Hindlimb muscle (tissue), 1 donor: ENCODE data around the gene CMTM4. TPM values are rescaled to one million over a fixed set of nuclear protein-coding genes. Genes with fewer than 3 reads are reported as not detected.
"Not testable (repeated sequence)": the region's sequence is repeated elsewhere in the genome, so short reads cannot be mapped to it uniquely, and the experiment has no call there.

Experiments used
- DNase-seq: peaks from one replicate; pipeline ENCODE4 v3.0.0-alpha.2; 2013
- polyA plus RNA-seq: library from polyadenylated mRNA; unstranded; fragments of 120-200 nt; gene quantifications from one replicate; pipeline ENCODE4 v1.2.1, GENCODE V29; 2013; ENCODE audit not compliant: insufficient read length

The CMTM4 gene
- polyA plus RNA-seq, 1 donor: 8.0 TPM

DNA sequence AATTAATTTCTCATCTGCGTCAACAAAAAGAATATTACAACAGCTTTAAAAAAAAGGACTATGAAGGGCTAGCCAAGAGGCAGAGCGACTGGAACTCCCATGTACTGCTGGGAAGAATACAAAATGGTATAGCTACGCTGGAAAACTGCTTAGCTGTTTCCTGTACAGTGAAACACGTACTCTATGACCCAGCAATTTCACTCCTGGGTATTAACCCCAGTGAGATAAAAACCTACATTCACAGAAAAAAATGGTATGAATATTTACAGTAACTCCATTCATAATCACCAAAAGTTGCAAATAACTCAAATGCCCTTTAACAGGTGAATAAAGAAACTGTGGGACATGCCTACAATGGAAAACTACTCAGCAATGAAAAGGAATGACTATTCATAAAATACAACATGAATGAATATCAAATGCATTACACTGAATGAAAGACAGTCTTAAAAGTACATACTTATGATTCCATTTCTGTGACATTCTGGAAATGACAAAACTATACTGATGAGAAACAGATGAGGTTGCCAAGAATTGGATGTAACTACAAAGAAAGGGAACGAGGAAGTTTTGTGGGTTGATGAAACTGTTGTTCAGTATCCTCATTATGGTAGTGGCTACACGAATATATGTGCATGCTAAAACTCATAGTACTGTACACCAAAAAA lies 27.6 kb downstream of the CMTM4 start:
- no peak for DNase-seq

GRCh38 chr16:66667944-66668343 lies 28.6 kb downstream of the CMTM4 start:
- DNase-seq: no peak

GRCh38 chr16:66662445-66663194 lies 33.9 kb downstream of the CMTM4 start:
- peak; percentile 17 for DNase-seq

- not testable (repeated sequence) for DNase-seq
These were observed 34.7 kb downstream of the CMTM4 start for GRCh38 chr16:66661671-66662346.

GRCh38 chr16:66661210-66661560 lies 35.4 kb downstream of the CMTM4 start:
- DNase-seq: no peak

DNA sequence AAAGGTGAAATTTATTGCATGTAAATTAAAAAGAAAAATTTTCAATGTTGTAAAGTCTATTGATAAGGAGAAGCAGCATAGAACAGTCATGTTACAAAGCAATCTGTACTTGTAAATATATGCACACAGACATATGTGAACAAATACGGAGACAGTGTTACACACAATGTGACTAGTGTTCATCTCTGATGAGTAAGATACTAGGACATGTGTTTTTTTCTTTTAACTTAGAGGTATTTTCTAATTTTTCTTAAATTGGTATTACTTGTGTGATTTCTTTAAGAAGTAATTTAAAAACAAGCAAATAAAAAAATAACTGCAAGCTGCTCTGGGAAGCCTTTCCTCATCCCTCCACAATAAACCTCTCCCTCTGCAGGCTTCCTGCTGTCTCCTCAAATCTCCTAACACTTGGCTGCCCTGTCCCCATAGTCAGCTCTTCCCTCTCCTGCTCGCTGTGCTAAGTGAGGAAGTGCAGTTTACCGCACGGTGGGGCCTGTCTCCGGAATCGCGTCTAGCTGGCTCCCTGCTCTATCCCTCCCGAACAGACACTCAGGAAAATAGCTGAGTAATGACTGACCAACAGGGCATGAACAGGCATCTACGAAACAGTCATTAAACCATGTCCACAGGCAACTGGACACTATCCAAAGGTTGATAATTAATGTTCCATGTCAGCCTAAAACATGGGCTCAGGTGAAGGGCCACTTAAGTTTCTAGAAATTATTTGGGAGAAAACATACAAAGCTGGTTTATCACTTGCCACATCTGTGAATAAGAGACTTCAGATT lies 35.9 kb downstream of the CMTM4 start:
- DNase-seq: peak; percentile 80

DNA sequence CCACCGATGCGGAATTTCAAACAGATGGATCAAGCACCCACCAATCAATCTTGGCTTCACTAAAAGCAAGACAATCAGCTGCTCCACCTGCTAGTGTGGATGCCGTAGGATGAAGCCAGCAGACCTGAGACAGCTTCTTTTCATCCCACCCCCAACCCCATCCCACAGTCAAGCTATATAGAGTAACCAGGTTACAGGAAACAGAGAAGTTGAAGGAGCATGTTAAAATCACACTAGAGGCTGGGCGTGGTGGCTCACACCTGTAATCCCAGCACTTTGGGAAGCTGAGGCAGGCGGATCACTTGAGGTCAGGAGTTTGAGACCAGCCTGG lies 37.7 kb downstream of the CMTM4 start:
- DNase-seq: no peak

DNA sequence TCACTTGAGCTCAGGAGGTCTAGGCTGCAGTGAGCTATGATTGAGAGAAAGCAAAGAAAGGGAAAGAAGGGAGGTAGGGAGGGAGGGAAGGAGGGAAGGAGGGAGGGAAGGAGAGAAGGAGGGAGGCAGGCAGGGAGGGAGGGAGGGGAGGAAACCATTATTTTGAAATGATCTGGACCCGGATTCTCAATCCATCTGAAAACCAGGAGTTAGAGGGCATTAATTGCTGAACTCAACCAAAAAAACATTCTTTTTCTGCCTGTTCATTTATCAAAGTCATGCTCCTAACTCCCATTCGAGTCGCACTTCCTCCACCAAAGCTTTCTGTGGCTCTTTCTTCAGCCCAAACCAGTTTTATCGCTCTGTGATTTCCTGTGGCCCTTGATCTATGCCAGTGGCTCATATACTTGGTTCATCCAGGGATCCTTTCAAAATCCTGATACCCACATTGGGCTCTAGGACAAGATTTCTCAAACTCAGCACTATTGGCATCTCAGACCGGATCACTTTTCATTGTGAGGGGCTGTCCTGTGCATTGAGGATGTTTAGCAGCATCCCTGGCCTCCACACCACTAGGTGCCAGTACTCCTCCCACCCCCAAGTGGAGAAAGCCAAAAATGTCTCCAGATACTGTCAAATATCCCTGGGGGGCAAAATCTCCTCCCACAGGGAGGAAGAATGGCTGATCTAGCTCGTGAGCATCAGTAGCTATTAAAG lies 38.2 kb downstream of the CMTM4 start:
- DNase-seq: no peak

DNA sequence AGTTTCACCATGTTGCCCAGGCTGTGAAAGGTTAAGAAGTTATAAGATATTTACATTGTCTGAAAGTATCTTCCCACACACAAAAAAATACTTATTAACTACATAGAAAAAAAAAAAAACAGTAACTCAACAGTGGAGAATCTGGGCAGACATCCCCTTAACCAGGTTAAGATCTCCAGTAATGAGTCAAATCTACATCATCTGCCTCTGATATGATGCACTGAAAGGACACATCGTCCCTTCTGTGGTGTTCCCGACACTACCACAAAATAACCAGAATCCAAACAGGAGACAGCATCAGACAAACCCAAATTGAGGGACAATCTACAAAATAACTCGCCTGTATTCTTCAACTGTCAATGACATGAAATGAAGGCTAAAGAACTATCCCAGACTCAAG lies 40.0 kb downstream of the CMTM4 start:
- no peak for DNase-seq

DNA sequence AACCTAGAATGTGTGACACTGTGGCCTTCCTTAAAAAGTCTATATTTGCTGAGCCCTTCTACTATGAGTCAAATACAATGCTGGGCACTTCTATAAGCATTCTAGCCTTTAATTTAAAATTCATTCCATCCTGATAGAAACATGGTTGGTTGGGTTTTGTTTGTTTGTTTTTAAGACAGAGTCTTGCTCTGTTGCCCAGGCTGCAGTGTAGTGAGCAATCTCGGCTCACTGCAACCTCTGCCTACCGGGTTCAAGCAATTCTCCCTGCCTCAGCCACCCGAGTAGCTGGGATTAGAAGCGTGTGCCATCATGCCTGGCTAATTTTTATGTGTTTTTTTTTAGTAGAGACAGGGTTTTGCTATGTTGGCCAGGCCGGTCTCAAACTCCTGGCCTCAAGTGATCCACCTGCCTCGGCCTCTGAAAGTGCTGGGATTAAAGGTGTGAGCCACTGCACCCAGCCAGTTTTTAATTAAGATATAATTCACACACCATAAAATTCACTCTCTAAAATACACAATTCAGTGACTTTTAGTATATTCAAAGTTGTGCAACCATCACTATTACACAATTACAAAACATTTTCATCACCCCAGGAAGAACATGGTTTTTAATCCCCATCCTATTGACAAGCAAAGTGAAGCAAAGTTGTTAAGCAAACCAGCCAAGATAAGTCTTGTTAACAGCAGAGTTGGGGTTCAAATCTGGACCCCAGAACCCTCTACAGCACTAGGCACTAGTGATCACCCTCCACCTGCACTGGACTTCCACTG lies 42.8 kb downstream of the CMTM4 start:
- DNase-seq: no peak

- no peak for DNase-seq
These were observed 43.7 kb downstream of the CMTM4 start for GRCh38 chr16:66652661-66653360.

- no peak for DNase-seq
These were observed 44.6 kb downstream of the CMTM4 start for GRCh38 chr16:66651965-66652364.

DNA sequence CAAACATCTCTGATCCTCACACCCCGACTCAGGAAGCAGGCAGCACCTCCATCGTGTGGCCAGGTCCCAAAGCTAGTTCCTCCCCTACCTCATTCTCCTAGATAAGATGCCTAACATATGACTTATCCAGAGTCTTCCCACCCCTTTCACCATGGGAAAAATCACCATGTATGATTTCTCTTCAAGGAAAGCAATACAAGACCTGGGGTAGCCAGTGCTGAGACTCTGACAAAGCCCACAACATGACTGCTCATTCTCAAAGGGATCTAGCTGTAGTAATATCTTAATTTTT lies 45.1 kb downstream of the CMTM4 start:
- no peak for DNase-seq

DNA sequence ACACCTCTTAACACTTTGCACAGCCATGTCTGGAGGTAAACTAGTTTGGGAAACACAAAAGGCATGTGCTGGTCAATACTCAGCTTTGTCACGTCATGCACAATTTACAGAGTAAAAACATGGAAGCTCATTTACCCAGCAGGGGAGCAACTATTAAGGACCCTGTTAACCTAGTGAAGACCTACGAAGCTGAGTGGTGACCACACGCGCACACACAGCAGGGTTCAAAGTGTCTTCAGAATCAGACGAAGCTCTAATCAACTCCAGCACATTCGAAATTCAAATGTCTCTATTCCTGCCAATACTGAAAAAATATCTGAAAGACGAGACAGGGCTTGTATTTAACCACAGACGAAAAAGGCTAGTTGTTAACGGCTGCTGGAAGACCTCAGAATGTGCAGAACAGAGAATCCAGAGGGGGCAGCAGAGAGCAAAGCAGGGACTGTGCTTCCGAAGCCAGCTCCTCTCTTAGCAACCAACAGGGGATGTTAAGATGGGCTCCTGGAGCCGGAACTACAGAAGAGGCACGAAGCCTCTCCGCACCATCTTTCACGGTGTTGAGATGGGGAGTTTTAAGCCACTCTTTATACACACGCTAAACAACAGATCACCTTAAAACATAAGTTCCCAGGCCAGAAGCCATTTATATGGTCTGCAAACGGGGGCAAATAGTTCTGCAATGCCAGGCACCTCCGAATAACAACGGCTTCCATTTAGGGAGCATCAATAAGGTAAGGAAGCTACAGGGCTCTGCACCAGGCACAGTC lies 45.7 kb downstream of the CMTM4 start:
- peak; percentile 86 for DNase-seq

DNA sequence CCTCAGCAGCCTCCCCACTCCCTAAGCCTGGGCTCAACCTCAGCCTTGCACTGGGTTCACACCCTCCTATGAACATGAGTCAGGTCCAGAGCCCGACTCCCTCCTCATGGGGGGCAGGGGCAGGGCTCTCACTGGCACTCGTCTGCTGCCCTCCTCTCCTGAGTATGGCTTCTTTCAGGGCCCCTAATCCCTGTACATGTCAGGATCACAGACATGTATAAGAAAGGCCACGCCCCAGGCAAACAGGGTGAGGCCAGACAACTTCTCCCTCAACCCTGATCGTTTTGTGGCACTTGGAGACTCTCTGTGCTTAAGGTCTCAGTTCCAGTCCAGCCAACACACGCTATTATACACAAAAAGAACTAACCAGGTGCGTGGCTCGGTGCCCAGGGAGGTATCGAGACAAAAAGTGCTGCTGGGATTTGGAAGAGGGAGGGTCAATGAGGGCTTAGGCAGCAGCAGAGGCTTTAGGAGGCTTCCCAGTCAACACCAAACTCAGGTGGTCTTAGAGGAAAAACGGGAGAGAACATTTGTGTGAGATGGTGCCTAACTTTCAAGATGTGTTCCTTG lies 46.8 kb downstream of the CMTM4 start:
- no peak for DNase-seq

- no peak for DNase-seq
These were observed 47.4 kb downstream of the CMTM4 start for GRCh38 chr16:66649167-66649566.

DNA sequence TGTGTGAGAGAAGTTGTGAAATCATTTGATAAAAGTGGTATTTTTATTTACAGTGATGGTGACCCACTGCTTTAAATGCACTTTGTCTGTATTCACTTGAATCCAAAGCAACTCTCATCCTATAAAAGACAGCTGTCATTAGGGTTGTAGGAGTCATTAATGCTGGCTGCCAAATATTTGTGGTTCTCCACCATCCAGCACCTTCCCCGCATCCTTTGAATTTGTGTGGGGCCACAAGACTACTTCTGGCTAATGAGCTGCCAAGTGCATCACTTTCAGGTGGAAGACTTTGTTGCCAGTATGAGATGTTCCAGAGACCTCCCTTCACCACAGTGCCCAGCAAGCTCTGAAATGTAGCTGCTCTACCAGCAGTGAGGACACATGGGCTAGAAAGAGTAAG lies 48.7 kb downstream of the CMTM4 start:
- DNase-seq: no peak

GRCh38 chr16:66641387-66641786 lies 55.2 kb downstream of the CMTM4 start:
- no peak for DNase-seq

DNA sequence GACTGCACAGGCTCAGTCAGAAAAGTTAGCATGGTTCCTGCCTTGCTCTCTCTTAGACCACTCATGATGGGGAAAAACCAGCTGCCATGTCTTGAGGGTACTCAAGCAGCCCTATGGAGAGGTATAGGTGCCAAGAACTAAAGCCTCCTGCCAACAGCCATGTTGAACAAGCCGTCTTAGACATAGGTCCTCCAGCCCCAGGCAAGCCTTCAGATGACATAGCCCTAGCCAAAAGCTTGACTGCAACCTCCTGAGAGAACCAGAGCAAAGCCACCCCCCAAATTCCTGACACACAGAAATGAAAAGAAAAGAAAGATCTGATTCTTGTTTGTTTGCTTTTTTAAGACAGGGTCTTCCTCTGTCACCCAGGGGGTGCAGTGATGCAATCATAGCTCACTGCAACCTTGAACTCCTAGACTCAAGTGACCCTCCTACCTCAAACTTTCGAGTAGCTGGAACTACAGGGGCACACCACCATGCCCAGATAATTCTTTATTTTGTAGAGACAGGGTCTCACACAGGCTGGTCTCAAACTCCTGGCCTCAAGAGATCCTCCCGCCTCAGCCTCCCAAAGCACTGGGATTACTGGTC lies 55.7 kb downstream of the CMTM4 start:
- no peak for DNase-seq
